ENCODE results near the gene FAM98B. TPM values are rescaled to one million over a fixed set of nuclear protein-coding genes. Genes with fewer than 3 reads are reported as not detected.

Gene FAM98B
- total and polyA plus RNA-seq, 2 of the 13 experiments (the other 11 are each of a cell fraction or from before 2014, with no cell fraction given), result 3.7 to 4.7 TPM

- H3K9ac ChIP-seq (ENCODE audit: insufficient read depth, low read depth, low read length), result no peak overlapping the region
- BruUV-seq (replicated peaks), result no TSS peak
- POLR2A ChIA-PET, result no interaction called here
- DNase-seq (ENCODE audit: low spot score) (no peak), FAIRE-seq (no peak), ATAC-seq (no peak)
- H2AFZ ChIP-seq (ENCODE audit: low read length), result no peak overlapping the region
- no peak overlapping the region for H3K4me2 ChIP-seq (ENCODE audit: low read depth, low read length)
- CTCF ChIA-PET (ENCODE audit: low intra/inter-chr PET ratio, low total read pairs), result no interaction called here
- H3K27ac ChIP-seq (ENCODE audit: extremely low read length, insufficient read depth, low read length), result no peak overlapping the region
- intact Hi-C loops (cut with micrococcal nuclease; ENCODE audit: unreplicated experiment) (no loop called here), in situ Hi-C loops (cut with HindIII; ENCODE audit: extremely low pct_ligation_motif_present, low pct_unique_long_range_greater_than_20kb) (no loop called here)
- peaks cover 0 to 1% of the 10 kb centered on the region in 2 experiments; a peak in 1 of 5 replicates for H3K27me3 ChIP-seq (ENCODE audit: control insufficient read depth in 1 of 2, insufficient read depth in 2 of 2, low read length in 2 of 2)
- WGBS (ENCODE audit: low lambda C conversion rate), result 25% methylated on average over 3 of the region's 3 CpGs
- no peaks in the 10 kb centered on the region for H3K79me2 ChIP-seq (ENCODE audit: insufficient read depth, low read length)
- H3K9me3 ChIP-seq (ENCODE audit: low read length), result no peaks in the 10 kb centered on the region
- no peak overlapping the region for H3K4me3 ChIP-seq (replicated peaks in 1 of 3; ENCODE audit: insufficient read depth in 1 of 3, low read depth in 2 of 3, low read length in 3 of 3)
- no peaks in the 10 kb centered on the region for H4K20me1 ChIP-seq (ENCODE audit: insufficient read depth, low read length)
- H3K4me1 ChIP-seq (ENCODE audit: insufficient read depth, low read length), result no peaks in the 10 kb centered on the region
- no peaks in the 10 kb centered on the region for H3K36me3 ChIP-seq (replicated peaks in 1 of 2; ENCODE audit: control insufficient read depth in 1 of 2, insufficient read depth in 2 of 2, low read length in 2 of 2)
- TF ChIP-seq ZNF768 (CRISPR knock-in tag; IDR thresholded peaks at IDR 0.05), result no peak
- TF ChIP-seq SIX1 (CRISPR knock-in tag; IDR thresholded peaks at IDR 0.05; ENCODE audit: borderline replicate concordance), result no peak
- no peak for TF ChIP-seq SPEN (CRISPR knock-in tag; IDR thresholded peaks at IDR 0.05; ENCODE audit: low read depth)
- TF ChIP-seq ATAD3A (CRISPR knock-in tag; IDR thresholded peaks at IDR 0.05), result no peak
- no peak for TF ChIP-seq ZNF337 (CRISPR knock-in tag; IDR thresholded peaks at IDR 0.05; ENCODE audit: borderline replicate concordance, low read depth)
- no peak for TF ChIP-seq ZNF841 (CRISPR knock-in tag; IDR thresholded peaks at IDR 0.05; ENCODE audit: borderline replicate concordance)
- TF ChIP-seq THAP7 (CRISPR knock-in tag; IDR thresholded peaks at IDR 0.05), result no peak
- TF ChIP-seq ZFP36L2 (CRISPR knock-in tag; IDR thresholded peaks at IDR 0.05), result no peak
- TF ChIP-seq JUN (CRISPR knock-in tag; IDR thresholded peaks at IDR 0.05), result no peak
- TF ChIP-seq ZNF839 (CRISPR knock-in tag; IDR thresholded peaks at IDR 0.05; ENCODE audit: borderline replicate concordance), result no peak
- TF ChIP-seq CAMTA2 (CRISPR knock-in tag; IDR thresholded peaks at IDR 0.05; ENCODE audit: borderline replicate concordance), result no peak
- no peak for TF ChIP-seq ARID4A (CRISPR knock-in tag; IDR thresholded peaks at IDR 0.05; ENCODE audit: borderline replicate concordance)
- TF ChIP-seq ZNF282 (IDR thresholded peaks at IDR 0.05; ENCODE audit: partially characterized antibody), result no peak
- no peak for TF ChIP-seq MXD3 (CRISPR knock-in tag; IDR thresholded peaks at IDR 0.05)
- TF ChIP-seq ZNF589 (CRISPR knock-in tag; conservative IDR thresholded peaks at IDR 0.05), result no peak
These were observed 78.8 kb downstream of the FAM98B start for GRCh38 chr15:38532728-38533127.
